Measurements from ENCODE around the gene AKNAD1. TPM values are rescaled to one million over a fixed set of nuclear protein-coding genes. Genes with fewer than 3 reads are reported as not detected.

The AKNAD1 gene
- total and polyA plus RNA-seq, 2 experiments from 2014 or later, result not detected

- peaks cover 5% of the 10 kb centered on the region for H3K4me1 ChIP-seq (ENCODE audit: low read depth)
- H3K27me3 ChIP-seq, result no peaks in the 10 kb centered on the region
- no peak overlapping the region for H3K27ac ChIP-seq
- H3K36me3 ChIP-seq, result no peaks in the 10 kb centered on the region
- H3K9me3 ChIP-seq (ENCODE audit: low read depth), result no peaks in the 10 kb centered on the region
- no peak for TF ChIP-seq CTCF (IDR thresholded peaks at IDR 0.05; ENCODE audit: low read depth, low read length)
- DNase-seq (ENCODE audit: low read depth in 1 of 2, low spot score in 1 of 2), result peak in 1 of 2 donors; percentile 23
- no peak overlapping the region for H3K4me3 ChIP-seq
Measured at GRCh38 chr1:108815566-108815965, 41.3 kb downstream of the AKNAD1 start.

GRCh38 chr1:108814343-108815125 lies 42.4 kb downstream of the AKNAD1 start:
- DNase-seq (ENCODE audit: low read depth in 1 of 2, low spot score in 1 of 2), result peak in 1 of 2 donors; percentile 80
- no peak overlapping the region for H3K4me3 ChIP-seq
- no peaks in the 10 kb centered on the region for H3K27me3 ChIP-seq
- H3K9me3 ChIP-seq (ENCODE audit: low read depth), result no peaks in the 10 kb centered on the region
- H3K36me3 ChIP-seq, result no peaks in the 10 kb centered on the region
- no peak for TF ChIP-seq CTCF (IDR thresholded peaks at IDR 0.05; ENCODE audit: low read depth, low read length)
- no peak overlapping the region for H3K27ac ChIP-seq
- peaks cover 5% of the 10 kb centered on the region for H3K4me1 ChIP-seq (ENCODE audit: low read depth)

GRCh38 chr1:108813326-108813725 lies 43.6 kb downstream of the AKNAD1 start:
- Histone ChIP-seq H3K4me1 (ENCODE audit: low read depth) (peaks cover 5% of the 10 kb centered on the region), H3K27ac (no peak overlapping the region), H3K36me3 (peaks cover 7% of the 10 kb centered on the region), H3K27me3 (no peaks in the 10 kb centered on the region), H3K4me3 (no peak overlapping the region), H3K9me3 (ENCODE audit: low read depth) (no peaks in the 10 kb centered on the region)
- DNase-seq (ENCODE audit: low read depth in 1 of 2, low spot score in 1 of 2), result no peak
- TF ChIP-seq CTCF (IDR thresholded peaks at IDR 0.05; ENCODE audit: low read depth, low read length), result no peak

GRCh38 chr1:108811611-108812010 lies 45.3 kb downstream of the AKNAD1 start:
- H3K27ac ChIP-seq, result no peak overlapping the region
- no peak overlapping the region for H3K4me3 ChIP-seq
- no peak for DNase-seq (ENCODE audit: low read depth in 1 of 2, low spot score in 1 of 2)
- peaks cover under 1% of the 10 kb centered on the region for H3K4me1 ChIP-seq (ENCODE audit: low read depth)
- peaks cover 13% of the 10 kb centered on the region for H3K36me3 ChIP-seq
- no peak for TF ChIP-seq CTCF (IDR thresholded peaks at IDR 0.05; ENCODE audit: low read depth, low read length)
- no peaks in the 10 kb centered on the region for H3K9me3 ChIP-seq (ENCODE audit: low read depth)
- H3K27me3 ChIP-seq, result no peaks in the 10 kb centered on the region

GRCh38 chr1:108808438-108808837 lies 48.5 kb downstream of the AKNAD1 start:
- Histone ChIP-seq H3K36me3 (peaks cover 23% of the 10 kb centered on the region), H3K4me3 (no peak overlapping the region), H3K4me1 (ENCODE audit: low read depth) (no peaks in the 10 kb centered on the region), H3K9me3 (ENCODE audit: low read depth) (no peaks in the 10 kb centered on the region), H3K27me3 (no peaks in the 10 kb centered on the region), H3K27ac (no peak overlapping the region)
- no peak for DNase-seq (ENCODE audit: low read depth in 1 of 2, low spot score in 1 of 2)
- no peak for TF ChIP-seq CTCF (IDR thresholded peaks at IDR 0.05; ENCODE audit: low read depth, low read length)
